ENCODE data around the gene PDLIM5. TPM values are rescaled to one million over a fixed set of nuclear protein-coding genes. Genes with fewer than 3 reads are reported as not detected.
"Not testable (repeated sequence)": the region's sequence is repeated elsewhere in the genome, so short reads cannot be mapped to it uniquely, and the experiment has no call there.

PDLIM5 gene
- total RNA-seq, 1 donor from 2014 or later, result 142 TPM

GRCh38 chr4:94498502-94498901 is 46.8 kb downstream of the PDLIM5 start:
- no peak for ATAC-seq

- ATAC-seq, result no peak
Measured at GRCh38 chr4:94500685-94501084, 48.9 kb downstream of the PDLIM5 start.

GRCh38 chr4:94504545-94504944 is 52.8 kb downstream of the PDLIM5 start:
- ATAC-seq, result no peak

- ATAC-seq, result no peak
Measured at GRCh38 chr4:94506822-94507221, 55.1 kb downstream of the PDLIM5 start.

GRCh38 chr4:94507281-94507680 is 55.5 kb downstream of the PDLIM5 start:
- ATAC-seq, result peak; percentile 63

GRCh38 chr4:94507708-94508107 is 56.0 kb downstream of the PDLIM5 start:
- peak; percentile 87 for ATAC-seq

- ATAC-seq, result no peak
Measured at GRCh38 chr4:94508296-94508695, 56.6 kb downstream of the PDLIM5 start.

- ATAC-seq, result no peak
Measured at GRCh38 chr4:94508806-94509205, 57.1 kb downstream of the PDLIM5 start.

- no peak for ATAC-seq
Measured at GRCh38 chr4:94511591-94511990, 59.8 kb downstream of the PDLIM5 start.

- ATAC-seq, result not testable (repeated sequence)
Measured at GRCh38 chr4:94513532-94513931, 61.8 kb downstream of the PDLIM5 start.

- no peak for ATAC-seq
Measured at GRCh38 chr4:94515365-94515764, 63.6 kb downstream of the PDLIM5 start.

GRCh38 chr4:94516067-94516466 is 64.3 kb downstream of the PDLIM5 start:
- no peak for ATAC-seq

GRCh38 chr4:94516999-94517398 is 65.3 kb downstream of the PDLIM5 start:
- no peak for ATAC-seq

- no peak for ATAC-seq
Measured at GRCh38 chr4:94517492-94517891, 65.8 kb downstream of the PDLIM5 start.

GRCh38 chr4:94519019-94519418 is 67.3 kb downstream of the PDLIM5 start:
- ATAC-seq, result no peak

- no peak for ATAC-seq
Measured at GRCh38 chr4:94519925-94520789, 68.4 kb downstream of the PDLIM5 start.

- ATAC-seq, result no peak
Measured at GRCh38 chr4:94523033-94523580, 71.4 kb downstream of the PDLIM5 start.

GRCh38 chr4:94523617-94524016 is 71.9 kb downstream of the PDLIM5 start:
- ATAC-seq, result peak; percentile 76

GRCh38 chr4:94525993-94526728 is 74.4 kb downstream of the PDLIM5 start:
- no peak for ATAC-seq

- ATAC-seq, result no peak
Measured at GRCh38 chr4:94527556-94528233, 76.0 kb downstream of the PDLIM5 start.

GRCh38 chr4:94528792-94529451 is 77.2 kb downstream of the PDLIM5 start:
- ATAC-seq, result no peak

GRCh38 chr4:94530073-94530472 is 78.3 kb downstream of the PDLIM5 start:
- no peak for ATAC-seq
